Peyer's patch (tissue), 4 donors: Measurements from ENCODE around the gene PRKAG3.

Source experiments
- CTCF ChIP-seq, 6 experiments: fragments of 450-650 bp in 4 of 6; fragments of 200-600 bp in 2 of 6; sonication (generic) in 1 of 6; IDR thresholded peaks; one replicate each; pipeline ENCODE4 v1.5.1; 2017 to 2019; ENCODE audit warnings: antibody characterized with exemption in 6 of 6, mild to moderate bottlenecking in 3 of 6, moderate library complexity in 1 of 6
- POLR2A ChIP-seq, 2 donors: fragments of 450-650 bp; IDR thresholded peaks; one replicate each; pipeline ENCODE4 v1.5.1; 2017; ENCODE audit warnings: antibody characterized with exemption in 2 of 2, mild to moderate bottlenecking in 2 of 2, moderate library complexity in 2 of 2

GRCh38 chr2:218870984-218871344 is 39.4 kb upstream of the PRKAG3 start:
- TF ChIP-seq CTCF (IDR thresholded peaks at IDR 0.05) (no peak), POLR2A (IDR thresholded peaks at IDR 0.05) (no peak)
